NB4 (cell line): ENCODE results near the gene CALHM4.

ENCODE experiments used
- CTCF ChIP-seq: IDR thresholded peaks from one replicate; pipeline ENCODE4 v1.5.1; 2012; ENCODE audit warnings: low read depth, low read length
- POLR2A ChIP-seq: IDR thresholded peaks from 2 replicates; pipeline ENCODE4 v1.6.1; 2011; ENCODE audit warnings: mild to moderate bottlenecking; ENCODE audit not compliant: insufficient read length; ENCODE audit errors: extremely low read depth

GRCh38 chr6:116511424-116512110 lies 42.0 kb upstream of the CALHM4 start, which contains the start of gene CALHM5:
- TF ChIP-seq CTCF: peak; percentile 18
- no peak for TF ChIP-seq POLR2A
